K562 (cell line): ENCODE data around the gene CHST14. TPM values are rescaled to one million over a fixed set of nuclear protein-coding genes. Genes with fewer than 3 reads are reported as not detected.
A peak's percentile ranks its signal among the peaks of the same experiment; 100 is the strongest.

Experiments
- BACH1 ChIP-seq: fragments of 200-800 bp; sonication (Bioruptor generic); IDR thresholded peaks from 2 replicates; pipeline ENCODE4 v1.6.1; 2016; ENCODE audit warnings: missing genetic modification characterization, missing compliant biosample characterization
- DEAF1 ChIP-seq: fragments of 450-650 bp; formaldehyde crosslinking; IDR thresholded peaks from 2 replicates; pipeline ENCODE4 v1.4.0; 2020; ENCODE audit warnings: mild to moderate bottlenecking, moderate library complexity
- ID3 ChIP-seq, 2 experiments: fragments of 250-450 bp in 1 of 2; fragments of 450-650 bp in 1 of 2; sonication (Bioruptor Pico) in 1 of 2; IDR thresholded peaks; 2 replicates each; pipeline versions ENCODE4 v1.6.1 to v1.8.0; 2016 to 2021; ENCODE audit warnings: mild to moderate bottlenecking in 2 of 2, moderate library complexity in 2 of 2, missing compliant biosample characterization in 1 of 2, missing genetic modification characterization in 1 of 2
- ILF3 ChIP-seq: fragments of 450-650 bp; IDR thresholded peaks from 2 replicates; pipeline ENCODE4 v1.6.1; 2018; ENCODE audit warnings: antibody characterized with exemption, mild to moderate bottlenecking, moderate library complexity, borderline replicate concordance
- KLF13 ChIP-seq: fragments of 450-650 bp; IDR thresholded peaks from 2 replicates; pipeline ENCODE4 v1.6.1; 2016; ENCODE audit warnings: missing genetic modification characterization, low read depth, mild to moderate bottlenecking, missing compliant biosample characterization, moderate library complexity, borderline replicate concordance
- MTF1 ChIP-seq: fragments of 250-450 bp; sonication (Bioruptor Pico); IDR thresholded peaks from 2 replicates; pipeline ENCODE4 v1.9.0; 2021; ENCODE audit warnings: moderate library complexity, mild to moderate bottlenecking, inconsistent platforms, borderline replicate concordance
- RHOXF2B ChIP-seq: fragments of 250-450 bp; sonication (Bioruptor Pico); conservative IDR thresholded peaks from 2 replicates; pipeline ENCODE4 v1.5.1; 2021
- SNIP1 ChIP-seq: fragments of 450-650 bp; IDR thresholded peaks from 2 replicates; pipeline ENCODE4 v1.7.1; 2017; ENCODE audit warnings: low read depth, mild to moderate bottlenecking
- SREBF1 ChIP-seq: fragments of 150-350 bp; IDR thresholded peaks from 2 replicates; pipeline ENCODE4 v1.6.1; 2014; ENCODE audit warnings: antibody characterized with exemption, low read depth, low read length, borderline replicate concordance
- TEAD4 ChIP-seq, 2 experiments: sonication (generic) in 1 of 2; formaldehyde crosslinking in 1 of 2; IDR thresholded peaks; 2 replicates each; pipeline versions ENCODE4 v1.6.1 to v1.8.0; 2012 to 2022; ENCODE audit warnings: borderline replicate concordance in 1 of 2, inconsistent platforms in 1 of 2, low read length in 1 of 2, mild to moderate bottlenecking in 1 of 2, missing genetic modification reagents in 1 of 2
- TGIF2 ChIP-seq: sonication (generic); formaldehyde crosslinking; IDR thresholded peaks from 2 replicates; pipeline ENCODE4 v1.8.1; 2022; ENCODE audit warnings: mild to moderate bottlenecking, missing genetic modification reagents, moderate library complexity
- TOE1 ChIP-seq, 2 experiments: fragments of 450-650 bp in 1 of 2; sonication (generic) in 1 of 2; formaldehyde crosslinking in 1 of 2; IDR thresholded peaks; 2 replicates each; pipeline versions ENCODE4 v1.7.1 to v1.8.0; 2016 to 2022; ENCODE audit warnings: borderline replicate concordance in 2 of 2, mild to moderate bottlenecking in 2 of 2, antibody characterized with exemption in 1 of 2, inconsistent platforms in 1 of 2, low read depth in 1 of 2, missing genetic modification reagents in 1 of 2, moderate library complexity in 1 of 2
- USF2 ChIP-seq: sonication (generic); formaldehyde crosslinking; IDR thresholded peaks from 2 replicates; pipeline ENCODE4 v1.5.0; 2020; ENCODE audit warnings: missing genetic modification reagents
- ZBTB7A ChIP-seq: IDR thresholded peaks from 2 replicates; pipeline ENCODE4 v1.6.1; 2011; ENCODE audit warnings: low read depth, mild to moderate bottlenecking, low read length, moderate library complexity, borderline replicate concordance; ENCODE audit not compliant: control insufficient read depth
- ZNF592 ChIP-seq: fragments of 450-650 bp; IDR thresholded peaks from 2 replicates; pipeline ENCODE4 v1.6.1; 2017; ENCODE audit warnings: antibody characterized with exemption, mild to moderate bottlenecking
- polyA plus RNA-seq, 8 experiments: library from polyadenylated mRNA; depleted of rRNA in 4 of 8; stranded (reverse) in 5 of 8; unstranded in 3 of 8; fragments of >200 nt; fragmentation: Nextera tagmentation in 2 of 8; fragmentation: Illumina TruSeq in 1 of 8; extraction: Ambion mirVana in 2 of 8; extraction: Trizol in 1 of 8; gene quantifications; 2 replicates each; pipeline versions ENCODE4 v1.2.1 to v1.2.3, GENCODE V29; 2011 to 2014; ENCODE audit warnings: inconsistent platforms in 1 of 8, missing spikeins in 1 of 8
- total RNA-seq, 7 experiments: library from RNA; depleted of rRNA in 6 of 7; stranded (reverse); fragments of >200 nt in 6 of 7; fragmentation: Illumina TruSeq in 2 of 7; extraction: Trizol in 2 of 7; gene quantifications; 2 replicates each; pipeline versions ENCODE4 v1.2.1 to v1.2.3, GENCODE V29; 2011 to 2021; ENCODE audit warnings: low replicate concordance in 1 of 7

Gene CHST14
- total and polyA plus RNA-seq, 9 of the 15 experiments (the other 6 are each of a cell fraction or from before 2014, with no cell fraction given): 1.6 to 12.1 (median 4.5) TPM

- TF ChIP-seq DEAF1 (no peak), BACH1 (tag) (no peak), SNIP1 (no peak), MTF1 (CRISPR knock-in tag) (no peak), USF2 (CRISPR knock-in tag) (no peak), ZBTB7A (peak; percentile 60; the same call in 1 of the 2 replicates), ZNF592 (0 out of 2 replicates have a peak, but pooled peaks have one; percentile 30), TEAD4 (IDR thresholded peaks at IDR 0.05; ENCODE audit: low read length) (no peak), TEAD4 (CRISPR knock-in tag; IDR thresholded peaks at IDR 0.05; ENCODE audit: borderline replicate concordance) (no peak), KLF13 (no peak), ILF3 (no peak), ID3 (CRISPR knock-in tag; IDR thresholded peaks at IDR 0.05) (no peak), ID3 (tag; IDR thresholded peaks at IDR 0.05) (no peak), TGIF2 (CRISPR knock-in tag) (no peak), TOE1 (IDR thresholded peaks at IDR 0.05; ENCODE audit: borderline replicate concordance) (no peak), TOE1 (CRISPR knock-in tag; IDR thresholded peaks at IDR 0.05; ENCODE audit: borderline replicate concordance, low read depth) (no peak), SREBF1 (no peak), RHOXF2B (CRISPR knock-in tag) (no peak)
Measured at GRCh38 chr15:40436116-40436891, 34.5 kb upstream of the CHST14 start (continued).
